Measurements from ENCODE around the gene OR12D1.

OR12D1 gene

GRCh38 chr6:29465279-29465678 is 50.6 kb downstream of the OR12D1 start:
- DNase-seq (ENCODE audit: low read depth in 2 of 3, low spot score in 2 of 3), result no peak

DNA sequence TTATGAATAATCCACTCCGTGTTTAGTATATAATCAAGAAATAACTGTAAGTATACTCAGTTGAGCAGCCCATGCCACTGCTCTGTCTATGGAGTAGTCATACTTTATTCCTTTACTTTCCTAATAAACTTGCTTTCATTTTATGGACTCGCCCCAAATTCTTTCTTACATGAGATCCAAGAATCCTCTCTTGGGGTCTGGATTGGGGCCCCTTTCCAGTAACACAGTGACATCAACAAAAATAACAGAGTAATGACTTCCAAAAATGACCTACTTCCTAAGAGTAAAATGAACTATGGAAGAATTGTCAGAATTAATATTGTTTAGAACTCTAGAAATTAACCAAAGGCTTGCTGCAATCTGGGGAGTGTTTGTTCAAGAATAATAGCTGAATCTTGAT is 51.1 kb downstream of the OR12D1 start:
- DNase-seq (ENCODE audit: low read depth in 2 of 3, low spot score in 2 of 3), result no peak

GRCh38 chr6:29466241-29466640 is 51.5 kb downstream of the OR12D1 start:
- DNase-seq (ENCODE audit: low read depth in 2 of 3, low spot score in 2 of 3), result no peak

Measured in activated CD8-positive, alpha-beta memory T cell treated with anti-CD3 and anti-CD28 coated beads for 48 hours (primary cell).